GM12875 (cell line): Measurements from ENCODE around the gene PLXNC1.
A peak's percentile ranks its signal among the peaks of the same experiment; 100 is the strongest.

Experiments
- H3K4me3 ChIP-seq: one replicate; pipeline ENCODE4 v1.5.1; 2011; ENCODE audit warnings: low read depth, low read length, control low read depth
- CTCF ChIP-seq: IDR thresholded peaks from 2 replicates; pipeline ENCODE4 v1.5.1; 2011; ENCODE audit warnings: low read depth, mild to moderate bottlenecking, control low read depth, inconsistent platforms, low read length, moderate library complexity, borderline replicate concordance; ENCODE audit not compliant: insufficient read depth

Gene PLXNC1

GRCh38 chr12:94148739-94149118 is 352 bp downstream of the PLXNC1 start:
- no peak for TF ChIP-seq CTCF
- H3K4me3 ChIP-seq = peak overlapping the region; percentile 71

GRCh38 chr12:94149119-94149780 is 873 bp downstream of the PLXNC1 start:
- H3K4me3 ChIP-seq = peak overlapping the region; percentile 71
- TF ChIP-seq CTCF = peak; percentile 77

- H3K4me3 ChIP-seq = peak overlapping the region; percentile 71
- no peak for TF ChIP-seq CTCF
Observed at GRCh38 chr12:94149781-94150239, 1.4 kb downstream of the PLXNC1 start.

- 0 out of 2 replicates have a peak, but pooled peaks have one; percentile 16 for TF ChIP-seq CTCF
- peak overlapping the region; percentile 71 for H3K4me3 ChIP-seq
Observed at GRCh38 chr12:94150240-94151121, 2.1 kb downstream of the PLXNC1 start.

- peak overlapping the region; percentile 45 for H3K4me3 ChIP-seq
- no peak for TF ChIP-seq CTCF
Observed at GRCh38 chr12:94151582-94151981, 3.2 kb downstream of the PLXNC1 start.

- TF ChIP-seq CTCF = no peak
- H3K4me3 ChIP-seq = no peak overlapping the region
Observed at GRCh38 chr12:94152292-94153078, 4.1 kb downstream of the PLXNC1 start.
